H9 (cell line): Measurements from ENCODE around the gene ADARB2. TPM values are rescaled to one million over a fixed set of nuclear protein-coding genes. Genes with fewer than 3 reads are reported as not detected.

ENCODE experiments used
- DNase-seq: peaks from one replicate; pipeline ENCODE4 v3.0.0-alpha.2; 2017
- H2AFZ ChIP-seq: one replicate; pipeline ENCODE4 v1.6.1; 2013; ENCODE audit warnings: mild to moderate bottlenecking, low read length, control low read depth, moderate library complexity
- H2AK5ac ChIP-seq: 2 replicates; pipeline ENCODE4 v1.6.1; 2013; ENCODE audit warnings: low read length, control low read depth, mixed read lengths; ENCODE audit not compliant: insufficient read length
- H2BK120ac ChIP-seq: one replicate; pipeline ENCODE4 v1.6.1; 2013; ENCODE audit warnings: low read depth, mild to moderate bottlenecking, low read length, control low read depth, inconsistent platforms; ENCODE audit not compliant: poor library complexity, severe bottlenecking
- H2BK12ac ChIP-seq: 2 replicates; pipeline ENCODE4 v1.6.1; 2013; ENCODE audit warnings: low read length, control low read depth, mixed read lengths, low read depth; ENCODE audit not compliant: insufficient read length
- H2BK15ac ChIP-seq: 2 replicates; pipeline ENCODE4 v1.6.1; 2013; ENCODE audit warnings: low read depth, low read length, control low read depth
- H2BK20ac ChIP-seq: one replicate; pipeline ENCODE4 v1.6.1; 2013; ENCODE audit warnings: low read depth, mild to moderate bottlenecking, low read length, control low read depth, inconsistent platforms; ENCODE audit not compliant: poor library complexity, severe bottlenecking
- H2BK5ac ChIP-seq: 2 replicates; pipeline ENCODE4 v1.6.1; 2013; ENCODE audit warnings: low read length, control low read depth, mixed read lengths; ENCODE audit not compliant: insufficient read length
- H3K14ac ChIP-seq: 2 replicates; pipeline ENCODE4 v1.6.1; 2013; ENCODE audit warnings: low read length, control low read depth; ENCODE audit not compliant: insufficient read depth
- H3K18ac ChIP-seq: 2 replicates; pipeline ENCODE4 v1.6.1; 2013; ENCODE audit warnings: low read depth, mild to moderate bottlenecking, mixed read lengths, low read length, control low read depth; ENCODE audit not compliant: insufficient read length
- H3K23ac ChIP-seq: 2 replicates; pipeline ENCODE4 v1.6.1; 2013; ENCODE audit warnings: low read length, control low read depth, mixed read lengths, low read depth; ENCODE audit not compliant: insufficient read length
- H3K23me2 ChIP-seq: 2 replicates; pipeline ENCODE4 v1.6.1; 2013; ENCODE audit warnings: low read depth, mild to moderate bottlenecking, mixed read lengths, low read length, control low read depth; ENCODE audit not compliant: insufficient read length, poor library complexity, severe bottlenecking
- H3K27ac ChIP-seq: 2 replicates; pipeline ENCODE4 v1.5.1; 2013; ENCODE audit warnings: low read length, control low read depth, mixed read lengths, low read depth; ENCODE audit not compliant: insufficient read length
- H3K27me3 ChIP-seq: 2 replicates; pipeline ENCODE4 v1.6.1; 2013; ENCODE audit warnings: low read length, control low read depth, inconsistent platforms; ENCODE audit not compliant: insufficient read depth
- H3K4ac ChIP-seq: 2 replicates; pipeline ENCODE4 v1.6.1; 2013; ENCODE audit warnings: low read depth, mild to moderate bottlenecking, control low read depth, inconsistent platforms, low read length, moderate library complexity
- H3K4me1 ChIP-seq: 2 replicates; pipeline ENCODE4 v1.6.1; 2013; ENCODE audit warnings: low read length, control low read depth, inconsistent platforms; ENCODE audit not compliant: insufficient read depth
- H3K4me2 ChIP-seq: 2 replicates; pipeline ENCODE4 v1.6.1; 2013; ENCODE audit warnings: low read length, control low read depth, mixed read lengths; ENCODE audit not compliant: insufficient read length, insufficient read depth
- H3K56ac ChIP-seq: 2 replicates; pipeline ENCODE4 v1.6.1; 2013; ENCODE audit warnings: low read depth, mild to moderate bottlenecking, mixed read lengths, low read length, control low read depth; ENCODE audit not compliant: insufficient read length
- H3K79me1 ChIP-seq: 2 replicates; pipeline ENCODE4 v1.6.1; 2013; ENCODE audit warnings: low read depth, mild to moderate bottlenecking, moderate library complexity, low read length, control low read depth, inconsistent platforms; ENCODE audit not compliant: insufficient read depth, poor library complexity, severe bottlenecking
- H3K79me2 ChIP-seq: 2 replicates; pipeline ENCODE4 v1.6.1; 2013; ENCODE audit warnings: low read length, control low read depth, inconsistent platforms; ENCODE audit not compliant: insufficient read depth
- H3K9ac ChIP-seq: 2 replicates; pipeline ENCODE4 v1.6.1; 2013; ENCODE audit warnings: low read length, control low read depth, mixed read lengths; ENCODE audit not compliant: insufficient read length; ENCODE audit errors: extremely low read depth
- H3K9me3 ChIP-seq: one replicate; pipeline ENCODE4 v1.6.1; 2013; ENCODE audit warnings: low read depth, low read length, inconsistent platforms; ENCODE audit not compliant: control insufficient read depth
- H3T11ph ChIP-seq: one replicate; pipeline ENCODE4 v1.6.1; 2013; ENCODE audit warnings: mild to moderate bottlenecking, low read length, control low read depth, inconsistent platforms
- H4K20me1 ChIP-seq: one replicate; pipeline ENCODE4 v1.6.1; 2013; ENCODE audit not compliant: control insufficient read depth, insufficient read length, insufficient read depth
- H4K5ac ChIP-seq: 2 replicates; pipeline ENCODE4 v1.6.1; 2013; ENCODE audit warnings: low read depth, mild to moderate bottlenecking, mixed read lengths, low read length, control low read depth; ENCODE audit not compliant: insufficient read length
- H4K8ac ChIP-seq: replicated peaks from 2 replicates; pipeline ENCODE4 v1.6.1; 2013; ENCODE audit warnings: low read length, control low read depth, mixed read lengths, low read depth; ENCODE audit not compliant: insufficient read length
- H4K91ac ChIP-seq: 2 replicates; pipeline ENCODE4 v1.6.1; 2013; ENCODE audit warnings: low read depth, mild to moderate bottlenecking, moderate library complexity, mixed read lengths, low read length, control low read depth; ENCODE audit not compliant: insufficient read length
- H3K27ac Mint-ChIP-seq, 3 experiments: 2 replicates in 2 of 3; 3 replicates in 1 of 3; pipeline ENCODE4 v1.8.0; 2020 to 2021; ENCODE audit warnings: mixed read lengths in 3 of 3, mild to moderate bottlenecking in 1 of 3, moderate library complexity in 1 of 3
- H3K27me3 Mint-ChIP-seq: 2 replicates; pipeline ENCODE4 v1.8.0; 2021; ENCODE audit warnings: low read depth, mild to moderate bottlenecking, moderate library complexity, mixed read lengths
- H3K36me3 Mint-ChIP-seq, 3 experiments: 2 replicates in 2 of 3; 3 replicates in 1 of 3; pipeline ENCODE4 v1.8.0; 2020 to 2021; ENCODE audit warnings: low read depth in 3 of 3, mixed read lengths in 3 of 3; ENCODE audit not compliant: insufficient read depth in 1 of 3
- H3K4me1 Mint-ChIP-seq, 2 experiments: 2 replicates each; pipeline ENCODE4 v1.8.0; 2020; ENCODE audit warnings: mixed read lengths in 2 of 2
- H3K4me3 Mint-ChIP-seq, 2 experiments: 2 replicates in 1 of 2; 3 replicates in 1 of 2; pipeline ENCODE4 v1.8.0; 2020 to 2021; ENCODE audit warnings: mild to moderate bottlenecking in 2 of 2, mixed read lengths in 2 of 2, moderate library complexity in 1 of 2
- H3K9me3 Mint-ChIP-seq, 2 experiments: 2 replicates in 1 of 2; 3 replicates in 1 of 2; pipeline ENCODE4 v1.8.0; 2020; ENCODE audit warnings: mild to moderate bottlenecking in 2 of 2, mixed read lengths in 2 of 2, moderate library complexity in 1 of 2
- WGBS: extraction: QIAGEN DNeasy Blood & Tissue Kit; methylation state at CpG from one replicate; pipeline ENCODE4 v1.1.7; 2013; ENCODE audit warnings: missing lambda C conversion rate, low lambda C conversion rate, mixed read lengths; ENCODE audit not compliant: insufficient read length; ENCODE audit errors: extremely low coverage; 5-methylcytosine and 5-hydroxymethylcytosine counted together
- total RNA-seq: library from RNA; stranded (reverse); gene quantifications from 2 replicates; pipeline ENCODE4 v1.2.1, GENCODE V29; 2021
- TF ChIP-seq, protein P1 (sequence below): fragments of 200-600 bp; sonication (generic); conservative IDR thresholded peaks from 3 replicates; pipeline ENCODE4 v1.8.0; 2021; ENCODE audit warnings: antibody characterized with exemption, mild to moderate bottlenecking

Gene ADARB2
- total RNA-seq, 1 experiment from 2014 or later, result 0.87 TPM

DNA sequence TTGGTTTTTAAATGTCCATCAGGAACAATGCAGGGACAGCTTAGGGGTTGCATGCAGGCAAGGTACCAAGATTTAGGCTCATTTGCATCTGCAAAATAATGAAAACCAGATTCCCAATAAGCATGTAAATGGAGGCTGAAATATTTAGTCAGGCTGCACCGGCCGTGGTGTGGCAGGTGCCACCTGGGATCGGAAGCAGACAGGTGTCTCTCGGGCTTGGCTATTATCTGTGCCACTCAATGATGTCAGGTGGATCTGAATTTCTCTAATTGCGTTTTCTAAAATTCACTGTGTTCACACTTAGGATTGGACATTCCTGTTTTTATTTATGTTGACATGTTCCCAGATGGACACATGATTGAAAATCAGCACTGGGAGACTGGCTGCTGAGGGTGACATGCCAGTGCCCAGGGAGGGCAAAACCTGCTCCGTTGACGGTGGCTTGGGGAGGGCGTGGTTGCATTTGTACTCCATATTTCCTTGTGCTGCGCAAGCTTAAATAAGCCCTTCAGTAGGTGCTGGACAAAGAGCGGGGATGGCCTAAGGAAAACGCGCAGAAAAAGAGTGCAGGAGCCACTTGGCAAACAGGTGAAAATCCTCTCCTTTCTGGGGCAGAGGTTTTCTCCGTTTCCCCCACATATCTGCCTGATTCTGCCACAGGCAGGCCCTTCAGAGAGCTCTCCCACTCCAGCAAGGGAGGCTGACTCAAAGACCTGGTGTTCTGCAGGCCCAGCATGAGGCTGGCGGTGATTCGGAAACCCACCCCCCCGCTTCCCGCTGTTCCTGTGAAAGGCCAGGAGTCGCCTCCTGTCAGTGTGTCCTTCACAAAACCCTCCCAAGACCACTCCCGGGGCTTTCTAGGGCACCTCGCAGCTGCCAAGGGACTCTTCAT is 538.6 kb downstream of the ADARB2 start:
- no peaks in the 10 kb centered on the region for H3K9me3 Mint-ChIP-seq
- WGBS, result no CpG with 5 or more reads among the region's 20 CpGs

More for the DNA sequence above, 538.6 kb downstream of the ADARB2 start:
- Histone ChIP-seq H2BK5ac (no peak overlapping the region), H3K23me2 (no peaks in the 10 kb centered on the region), H3K14ac (peak overlapping the region; percentile 30; the same call in 1 of the 2 replicates), H4K5ac (no peak overlapping the region), H2BK20ac (no peak overlapping the region), H2BK120ac (peak overlapping the region; percentile 54), H2BK15ac (no peak overlapping the region), H3K27ac (no peak overlapping the region), H3K9ac (no peak overlapping the region), H4K91ac (no peak overlapping the region), H3K79me2 (no peaks in the 10 kb centered on the region), H3K27me3 (no peaks in the 10 kb centered on the region), H3K56ac (no peak overlapping the region), H3K4me1 (peaks cover 9% of the 10 kb centered on the region; the same call in 1 of the 2 replicates), H3K4me2 (no peak overlapping the region), H3T11ph (no peak overlapping the region), H3K9me3 (no peaks in the 10 kb centered on the region), H3K4ac (no peak overlapping the region), H4K20me1 (no peaks in the 10 kb centered on the region), H2BK12ac (no peak overlapping the region), H3K18ac (no peak overlapping the region), H2AFZ (no peak overlapping the region), H3K23ac (no peak overlapping the region), H3K79me1 (no peaks in the 10 kb centered on the region), H4K8ac (no peak overlapping the region), H2AK5ac (no peak overlapping the region)
- peak; percentile 59 for DNase-seq
- TF ChIP-seq, protein P1, sequence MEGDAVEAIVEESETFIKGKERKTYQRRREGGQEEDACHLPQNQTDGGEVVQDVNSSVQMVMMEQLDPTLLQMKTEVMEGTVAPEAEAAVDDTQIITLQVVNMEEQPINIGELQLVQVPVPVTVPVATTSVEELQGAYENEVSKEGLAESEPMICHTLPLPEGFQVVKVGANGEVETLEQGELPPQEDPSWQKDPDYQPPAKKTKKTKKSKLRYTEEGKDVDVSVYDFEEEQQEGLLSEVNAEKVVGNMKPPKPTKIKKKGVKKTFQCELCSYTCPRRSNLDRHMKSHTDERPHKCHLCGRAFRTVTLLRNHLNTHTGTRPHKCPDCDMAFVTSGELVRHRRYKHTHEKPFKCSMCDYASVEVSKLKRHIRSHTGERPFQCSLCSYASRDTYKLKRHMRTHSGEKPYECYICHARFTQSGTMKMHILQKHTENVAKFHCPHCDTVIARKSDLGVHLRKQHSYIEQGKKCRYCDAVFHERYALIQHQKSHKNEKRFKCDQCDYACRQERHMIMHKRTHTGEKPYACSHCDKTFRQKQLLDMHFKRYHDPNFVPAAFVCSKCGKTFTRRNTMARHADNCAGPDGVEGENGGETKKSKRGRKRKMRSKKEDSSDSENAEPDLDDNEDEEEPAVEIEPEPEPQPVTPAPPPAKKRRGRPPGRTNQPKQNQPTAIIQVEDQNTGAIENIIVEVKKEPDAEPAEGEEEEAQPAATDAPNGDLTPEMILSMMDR, result no peak
- Mint-ChIP-seq H3K36me3 (no peaks in the 10 kb centered on the region), H3K4me3 (no peak overlapping the region), H3K27ac (no peak overlapping the region), H3K4me1 (peaks cover 32 to 48% of the 10 kb centered on the region in 2 experiments), H3K27me3 (peaks cover 6% of the 10 kb centered on the region)
